ENCODE results near the gene CD58. TPM values are rescaled to one million over a fixed set of nuclear protein-coding genes. Genes with fewer than 3 reads are reported as not detected.

CD58 gene
- total and polyA plus RNA-seq, 8 donors = 10.1 to 39.5 (median 13.7) TPM

DNA sequence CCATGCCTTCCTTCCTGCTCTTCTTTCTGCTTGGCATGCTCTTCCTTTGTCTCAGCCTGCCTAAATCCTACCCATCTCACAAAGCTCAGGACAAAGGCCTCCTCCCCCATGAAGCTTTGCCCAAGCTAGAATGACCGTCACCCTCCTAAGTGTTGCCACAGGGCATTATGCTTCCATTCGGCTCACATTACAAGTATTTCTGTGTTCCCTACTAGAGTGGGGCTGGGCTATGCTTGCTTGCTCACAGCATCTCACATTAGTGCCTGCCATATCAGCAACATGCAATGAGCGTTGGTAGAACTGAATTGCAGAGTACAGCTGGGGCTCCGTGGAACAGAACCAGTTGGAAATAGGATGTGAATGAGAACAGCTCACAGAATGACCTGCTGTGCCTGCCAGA is 82.8 kb downstream of the CD58 start:
- Histone ChIP-seq H3K9me3 (no peaks in the 10 kb centered on the region), H3K4me3 (no peak overlapping the region), H3K36me3 (no peaks in the 10 kb centered on the region), H3K4me1 (peaks cover 7 to 17% of the 10 kb centered on the region in 2 donors), H3K27me3 (no peaks in the 10 kb centered on the region), H3K27ac (no peak overlapping the region)
- TF ChIP-seq, protein P1, sequence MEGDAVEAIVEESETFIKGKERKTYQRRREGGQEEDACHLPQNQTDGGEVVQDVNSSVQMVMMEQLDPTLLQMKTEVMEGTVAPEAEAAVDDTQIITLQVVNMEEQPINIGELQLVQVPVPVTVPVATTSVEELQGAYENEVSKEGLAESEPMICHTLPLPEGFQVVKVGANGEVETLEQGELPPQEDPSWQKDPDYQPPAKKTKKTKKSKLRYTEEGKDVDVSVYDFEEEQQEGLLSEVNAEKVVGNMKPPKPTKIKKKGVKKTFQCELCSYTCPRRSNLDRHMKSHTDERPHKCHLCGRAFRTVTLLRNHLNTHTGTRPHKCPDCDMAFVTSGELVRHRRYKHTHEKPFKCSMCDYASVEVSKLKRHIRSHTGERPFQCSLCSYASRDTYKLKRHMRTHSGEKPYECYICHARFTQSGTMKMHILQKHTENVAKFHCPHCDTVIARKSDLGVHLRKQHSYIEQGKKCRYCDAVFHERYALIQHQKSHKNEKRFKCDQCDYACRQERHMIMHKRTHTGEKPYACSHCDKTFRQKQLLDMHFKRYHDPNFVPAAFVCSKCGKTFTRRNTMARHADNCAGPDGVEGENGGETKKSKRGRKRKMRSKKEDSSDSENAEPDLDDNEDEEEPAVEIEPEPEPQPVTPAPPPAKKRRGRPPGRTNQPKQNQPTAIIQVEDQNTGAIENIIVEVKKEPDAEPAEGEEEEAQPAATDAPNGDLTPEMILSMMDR (IDR thresholded peaks at IDR 0.05) = no peak
- ATAC-seq = no peak
- DNase-seq = no peak
- intact Hi-C loops (cut with DNase I) = loop anchor here in 1 of 2 donors (5.0 kb wide), 2 partner anchors 126 to 336 kb away; no protein-coding TSS in a partner anchor

DNA sequence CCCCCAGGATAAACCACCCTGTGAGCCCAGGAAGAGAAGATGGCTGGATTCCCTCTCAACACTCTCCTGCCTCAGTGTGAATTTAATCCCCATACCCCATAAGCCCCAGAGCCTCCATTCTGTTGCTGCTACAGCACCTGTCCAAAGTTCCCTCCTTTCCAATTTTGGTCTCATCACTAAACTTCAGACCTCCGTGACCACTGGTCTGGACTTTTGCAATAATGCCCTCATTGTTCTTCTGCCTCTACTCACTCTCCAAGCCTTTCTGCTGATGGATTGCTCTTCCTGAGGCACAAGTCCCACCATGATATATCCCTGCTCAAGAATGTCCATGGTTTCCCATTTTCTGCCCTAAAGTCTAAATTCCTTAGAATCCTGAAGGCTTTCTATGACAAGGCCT is 83.2 kb downstream of the CD58 start:
- DNase-seq (no peak), ATAC-seq (no peak)
- Histone ChIP-seq H3K9me3 (no peaks in the 10 kb centered on the region), H3K4me3 (no peak overlapping the region), H3K4me1 (peaks cover 7 to 17% of the 10 kb centered on the region in 2 donors), H3K27me3 (no peaks in the 10 kb centered on the region), H3K27ac (no peak overlapping the region), H3K36me3 (no peaks in the 10 kb centered on the region)
- TF ChIP-seq, protein P1 (IDR thresholded peaks at IDR 0.05) = no peak
- intact Hi-C loops (cut with DNase I) = loop anchor here in 1 of 2 donors (5.0 kb wide), 2 partner anchors 125 to 335 kb away; no protein-coding TSS in a partner anchor

DNA sequence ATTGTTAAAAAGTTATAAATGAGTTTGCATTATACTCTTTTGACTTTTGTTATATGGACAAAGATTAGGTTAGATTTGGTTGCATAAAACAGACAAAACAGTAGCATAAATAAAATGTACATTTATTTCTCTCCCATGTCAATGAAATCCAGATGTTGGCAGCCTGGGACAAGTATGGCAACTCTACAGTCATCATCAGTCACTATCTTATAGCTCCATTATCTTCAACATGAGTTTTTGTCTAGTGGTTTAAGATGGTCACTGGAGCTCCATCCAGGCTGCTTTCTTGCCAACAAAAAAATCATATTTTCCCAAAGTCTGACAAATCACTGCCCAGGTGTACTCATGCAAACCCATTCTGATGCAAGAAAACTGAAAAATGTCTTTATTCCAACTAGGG is 83.8 kb downstream of the CD58 start:
- no peaks in the 10 kb centered on the region for H3K9me3 ChIP-seq
- ATAC-seq (no peak), DNase-seq (no peak)
- no peaks in the 10 kb centered on the region for H3K27me3 ChIP-seq
- H3K36me3 ChIP-seq = no peaks in the 10 kb centered on the region
- H3K4me1 ChIP-seq = peaks cover 7 to 17% of the 10 kb centered on the region in 2 donors
- no peak overlapping the region for H3K4me3 ChIP-seq
- intact Hi-C loops (cut with DNase I) = loop anchor here in 1 of 2 donors (5.0 kb wide), 2 partner anchors 125 to 335 kb away; no protein-coding TSS in a partner anchor
- no peak overlapping the region for H3K27ac ChIP-seq
- TF ChIP-seq, protein P1 (IDR thresholded peaks at IDR 0.05) = no peak

DNA sequence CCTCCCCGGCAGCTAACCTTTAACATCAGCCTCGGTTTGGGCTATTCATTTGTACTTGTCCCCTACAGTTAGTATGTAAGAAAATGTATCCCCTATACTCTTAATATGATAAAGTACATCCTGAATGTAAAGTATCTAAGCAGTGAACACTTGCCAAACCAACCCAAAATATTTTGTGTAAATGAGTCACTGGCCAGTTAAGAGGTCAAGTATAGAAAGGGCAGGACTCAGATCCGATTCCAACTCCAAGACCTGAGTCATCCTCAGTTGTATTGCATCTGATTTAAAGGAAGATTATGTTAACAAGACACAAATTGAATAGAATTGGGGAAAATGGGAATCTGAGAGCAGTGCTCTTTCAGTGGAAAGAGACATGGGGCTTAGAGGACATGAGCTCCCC is 84.4 kb downstream of the CD58 start:
- H3K4me1 ChIP-seq = peaks cover 7 to 17% of the 10 kb centered on the region in 2 donors
- intact Hi-C loops (cut with DNase I) = loop anchor here in 1 of 2 donors (5.0 kb wide), 2 partner anchors 124 to 334 kb away; no protein-coding TSS in a partner anchor
- no peak for ATAC-seq

DNA sequence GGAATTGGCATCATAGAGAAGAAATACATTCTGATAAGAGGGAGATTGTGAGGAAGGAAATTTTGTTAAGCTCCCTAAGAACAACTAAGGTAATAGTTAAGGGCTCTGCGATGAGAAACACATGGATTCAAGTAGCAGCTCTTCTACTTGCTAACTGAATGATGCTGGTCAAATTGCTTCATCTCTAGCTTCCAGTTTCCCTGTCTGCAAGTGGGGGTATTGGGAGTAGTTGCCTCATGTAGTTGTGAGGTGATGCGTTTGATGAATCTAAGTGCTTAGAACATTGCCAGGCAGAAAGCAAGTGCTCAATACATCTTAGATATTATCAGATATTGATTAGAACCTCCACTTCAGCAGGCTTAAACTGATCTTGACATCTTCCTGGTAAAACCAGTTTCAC is 84.8 kb downstream of the CD58 start:
- no peaks in the 10 kb centered on the region for H3K9me3 ChIP-seq
- intact Hi-C loops (cut with DNase I) = loop anchor here in 1 of 2 donors (5.0 kb wide), 2 partner anchors 124 to 334 kb away; no protein-coding TSS in a partner anchor
- DNase-seq (no peak), ATAC-seq (no peak)
- no peaks in the 10 kb centered on the region for H3K36me3 ChIP-seq
- H3K27ac ChIP-seq = no peak overlapping the region
- TF ChIP-seq, protein P1 (IDR thresholded peaks at IDR 0.05) = no peak
- H3K27me3 ChIP-seq = no peaks in the 10 kb centered on the region
- H3K4me1 ChIP-seq = peaks cover 7 to 17% of the 10 kb centered on the region in 2 donors
- H3K4me3 ChIP-seq = no peak overlapping the region

More for the DNA sequence above, 84.4 kb downstream of the CD58 start:
- no peak overlapping the region for H3K4me3 ChIP-seq
- H3K27me3 ChIP-seq = no peaks in the 10 kb centered on the region
- no peak for DNase-seq
- H3K9me3 ChIP-seq = no peaks in the 10 kb centered on the region
- no peaks in the 10 kb centered on the region for H3K36me3 ChIP-seq
- TF ChIP-seq, protein P1 (IDR thresholded peaks at IDR 0.05) = no peak
- H3K27ac ChIP-seq = no peak overlapping the region
